Measurements from ENCODE around the gene F3. TPM values are rescaled to one million over a fixed set of nuclear protein-coding genes. Genes with fewer than 3 reads are reported as not detected.
"Not testable (repeated sequence)": the region's sequence is repeated elsewhere in the genome, so short reads cannot be mapped to it uniquely, and the experiment has no call there.

Gene F3
- total RNA-seq, 6 experiments from 2014 or later, result 0.79 to 6.8 (median 2.6) TPM

- no peak for TF ChIP-seq POLR2A (IDR thresholded peaks at IDR 0.05)
- TF ChIP-seq, protein P1, sequence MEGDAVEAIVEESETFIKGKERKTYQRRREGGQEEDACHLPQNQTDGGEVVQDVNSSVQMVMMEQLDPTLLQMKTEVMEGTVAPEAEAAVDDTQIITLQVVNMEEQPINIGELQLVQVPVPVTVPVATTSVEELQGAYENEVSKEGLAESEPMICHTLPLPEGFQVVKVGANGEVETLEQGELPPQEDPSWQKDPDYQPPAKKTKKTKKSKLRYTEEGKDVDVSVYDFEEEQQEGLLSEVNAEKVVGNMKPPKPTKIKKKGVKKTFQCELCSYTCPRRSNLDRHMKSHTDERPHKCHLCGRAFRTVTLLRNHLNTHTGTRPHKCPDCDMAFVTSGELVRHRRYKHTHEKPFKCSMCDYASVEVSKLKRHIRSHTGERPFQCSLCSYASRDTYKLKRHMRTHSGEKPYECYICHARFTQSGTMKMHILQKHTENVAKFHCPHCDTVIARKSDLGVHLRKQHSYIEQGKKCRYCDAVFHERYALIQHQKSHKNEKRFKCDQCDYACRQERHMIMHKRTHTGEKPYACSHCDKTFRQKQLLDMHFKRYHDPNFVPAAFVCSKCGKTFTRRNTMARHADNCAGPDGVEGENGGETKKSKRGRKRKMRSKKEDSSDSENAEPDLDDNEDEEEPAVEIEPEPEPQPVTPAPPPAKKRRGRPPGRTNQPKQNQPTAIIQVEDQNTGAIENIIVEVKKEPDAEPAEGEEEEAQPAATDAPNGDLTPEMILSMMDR (IDR thresholded peaks at IDR 0.05), result no peak
- WGBS (ENCODE audit: insufficient coverage, low coverage, low lambda C conversion rate, missing lambda C conversion rate), result 85% methylated on average over 6 of the region's 10 CpGs
- intact Hi-C loops (cut with DNase I), result no loop called here
- DNase-seq (no peak), ATAC-seq (no peak)
- Histone ChIP-seq H3K9me3 (no peaks in the 10 kb centered on the region), H3K4me3 (no peak overlapping the region), H3K27me3 (no peaks in the 10 kb centered on the region), H3K27ac (no peak overlapping the region), H3K4me1 (no peaks in the 10 kb centered on the region), H3K36me3 (no peaks in the 10 kb centered on the region)
Observed at GRCh38 chr1:94580367-94581115, 39.0 kb upstream of the F3 start.

GRCh38 chr1:94579876-94580294, 38.3 kb upstream of the F3 start:
- H3K4me1 ChIP-seq, result no peaks in the 10 kb centered on the region
- TF ChIP-seq, protein P1 (IDR thresholded peaks at IDR 0.05), result no peak
- TF ChIP-seq POLR2A (IDR thresholded peaks at IDR 0.05), result no peak
- 43% methylated on average over 2 of the region's 2 CpGs for WGBS (ENCODE audit: insufficient coverage, low coverage, low lambda C conversion rate, missing lambda C conversion rate)
- no peaks in the 10 kb centered on the region for H3K36me3 ChIP-seq
- H3K27ac ChIP-seq, result no peak overlapping the region
- H3K27me3 ChIP-seq, result no peaks in the 10 kb centered on the region
- ATAC-seq (no peak), DNase-seq (no peak)
- H3K9me3 ChIP-seq, result no peaks in the 10 kb centered on the region
- H3K4me3 ChIP-seq, result no peak overlapping the region
- intact Hi-C loops (cut with DNase I), result no loop called here

DNA sequence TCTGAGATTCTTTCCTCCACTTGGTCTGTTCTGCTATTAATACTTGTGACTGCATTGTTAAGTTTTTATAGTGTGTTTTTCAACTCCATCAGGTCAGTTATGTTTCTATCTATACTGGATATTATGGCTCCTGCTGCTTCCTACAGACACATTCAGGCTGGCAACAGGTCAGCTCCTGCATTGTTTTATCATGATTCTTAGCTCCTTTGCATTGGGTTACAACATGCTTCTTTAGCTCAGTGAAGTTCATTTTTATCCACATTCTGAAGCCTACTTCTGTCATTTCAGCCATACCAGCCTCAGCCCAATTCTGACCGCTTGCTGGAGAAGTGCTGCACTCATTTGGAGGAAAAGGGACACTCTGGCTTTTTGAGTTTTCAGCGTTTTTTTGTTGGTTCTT, 37.3 kb upstream of the F3 start:
- Histone ChIP-seq H3K36me3 (no peaks in the 10 kb centered on the region), H3K9me3 (no peaks in the 10 kb centered on the region), H3K4me1 (no peaks in the 10 kb centered on the region), H3K27me3 (no peaks in the 10 kb centered on the region), H3K4me3 (no peak overlapping the region), H3K27ac (no peak overlapping the region)
- TF ChIP-seq, protein P1 (IDR thresholded peaks at IDR 0.05), result no peak
- no peak for TF ChIP-seq POLR2A (IDR thresholded peaks at IDR 0.05)
- DNase-seq (no peak), ATAC-seq (no peak)
- 49% methylated on average over 2 of the region's 2 CpGs for WGBS (ENCODE audit: insufficient coverage, low coverage, low lambda C conversion rate, missing lambda C conversion rate)
- intact Hi-C loops (cut with DNase I), result no loop called here

DNA sequence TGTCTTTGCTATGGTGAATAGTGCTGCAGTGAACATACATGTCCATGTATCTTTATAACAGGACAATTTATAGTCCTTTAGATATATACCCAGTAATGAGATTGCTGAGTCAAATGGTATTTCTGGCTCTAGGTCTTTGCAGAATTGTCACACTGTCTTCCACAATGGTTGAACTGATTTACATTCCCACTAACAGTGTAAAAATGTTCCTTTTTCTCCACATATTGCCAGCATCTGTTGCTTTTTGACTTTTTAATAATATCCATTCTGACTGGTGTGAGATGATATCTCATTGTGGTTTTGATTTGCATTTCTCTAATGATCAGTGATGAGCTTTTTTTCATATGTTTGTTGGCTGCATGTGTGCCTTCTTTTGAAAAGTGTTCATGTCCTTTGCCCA, 32.4 kb upstream of the F3 start:
- intact Hi-C loops (cut with DNase I); DNase-seq; H3K4me1 ChIP-seq; ATAC-seq; H3K4me3 ChIP-seq; H3K36me3 ChIP-seq; H3K27me3 ChIP-seq; H3K9me3 ChIP-seq; H3K27ac ChIP-seq: not testable (repeated sequence)

- no peak for ATAC-seq
Observed at GRCh38 chr1:94572780-94573179, 31.2 kb upstream of the F3 start.

GRCh38 chr1:94570965-94571364, 29.4 kb upstream of the F3 start:
- H3K27ac ChIP-seq; H3K36me3 ChIP-seq; H3K9me3 ChIP-seq; H3K4me3 ChIP-seq; DNase-seq; H3K27me3 ChIP-seq; ATAC-seq; H3K4me1 ChIP-seq; intact Hi-C loops (cut with DNase I): not testable (repeated sequence)
- WGBS (ENCODE audit: insufficient coverage, low coverage, low lambda C conversion rate, missing lambda C conversion rate), result 85% methylated on average over 9 of the region's 9 CpGs

More at GRCh38 chr1:94572780-94573179, 31.2 kb upstream of the F3 start:
- Histone ChIP-seq H3K27me3 (no peaks in the 10 kb centered on the region), H3K9me3 (no peaks in the 10 kb centered on the region), H3K36me3 (no peaks in the 10 kb centered on the region), H3K4me3 (no peak overlapping the region), H3K4me1 (no peaks in the 10 kb centered on the region), H3K27ac (no peak overlapping the region)
- DNase-seq, result no peak
- no peak for TF ChIP-seq POLR2A (IDR thresholded peaks at IDR 0.05)
- TF ChIP-seq, protein P1 (IDR thresholded peaks at IDR 0.05), result no peak
- intact Hi-C loops (cut with DNase I), result no loop called here
- 64% methylated on average over 1 of the region's 1 CpG for WGBS (ENCODE audit: insufficient coverage, low coverage, low lambda C conversion rate, missing lambda C conversion rate)

GRCh38 chr1:94568806-94569205, 27.2 kb upstream of the F3 start:
- H3K27me3 ChIP-seq; H3K9me3 ChIP-seq; H3K36me3 ChIP-seq; H3K4me1 ChIP-seq; H3K27ac ChIP-seq; DNase-seq; ATAC-seq; H3K4me3 ChIP-seq; intact Hi-C loops (cut with DNase I): not testable (repeated sequence)
- 100% methylated on average over 1 of the region's 5 CpGs for WGBS (ENCODE audit: insufficient coverage, low coverage, low lambda C conversion rate, missing lambda C conversion rate)

DNA sequence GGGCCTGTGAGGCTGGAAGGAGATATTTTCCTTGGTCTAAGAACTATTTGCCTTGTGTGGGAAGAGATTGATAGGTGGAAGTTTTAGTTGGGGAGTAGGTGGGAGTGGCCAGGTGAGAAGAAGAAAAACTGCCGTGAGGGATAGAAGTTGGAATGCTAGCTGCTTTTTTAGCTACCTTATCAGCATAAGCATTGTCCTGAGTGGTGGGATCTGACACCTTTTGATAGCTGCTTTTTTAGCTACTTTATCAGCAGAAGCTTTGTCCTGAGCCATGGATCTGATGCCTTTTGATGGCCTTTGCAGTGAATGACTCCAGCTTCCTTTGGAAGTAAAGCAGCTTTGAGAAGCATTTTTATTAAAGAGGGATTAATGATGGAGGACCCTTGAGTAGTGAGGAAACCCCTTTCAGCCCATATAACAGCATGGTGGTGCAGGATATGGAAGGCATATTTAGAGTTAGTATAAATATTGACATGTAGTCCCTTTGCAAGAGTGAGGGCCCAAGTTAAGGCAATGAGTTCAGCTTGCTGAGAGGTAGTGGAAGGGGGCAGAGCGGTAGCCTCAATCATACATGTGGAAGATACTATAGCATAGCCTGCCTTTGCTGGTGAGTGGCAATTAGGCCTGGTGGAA, 26.5 kb upstream of the F3 start:
- H3K4me1 ChIP-seq; H3K36me3 ChIP-seq; H3K9me3 ChIP-seq; H3K27me3 ChIP-seq; H3K27ac ChIP-seq; DNase-seq; H3K4me3 ChIP-seq; ATAC-seq; intact Hi-C loops (cut with DNase I): not testable (repeated sequence)
- whole genome bisulfite sequencing (ENCODE audit: insufficient coverage, low coverage, low lambda C conversion rate, missing lambda C conversion rate), result 92% methylated on average over 1 of the region's 2 CpGs

Data from right lobe of liver (tissue), 6 donors.